ENCODE measurements around the gene H2AZ2.

- TF ChIP-seq, protein P1, sequence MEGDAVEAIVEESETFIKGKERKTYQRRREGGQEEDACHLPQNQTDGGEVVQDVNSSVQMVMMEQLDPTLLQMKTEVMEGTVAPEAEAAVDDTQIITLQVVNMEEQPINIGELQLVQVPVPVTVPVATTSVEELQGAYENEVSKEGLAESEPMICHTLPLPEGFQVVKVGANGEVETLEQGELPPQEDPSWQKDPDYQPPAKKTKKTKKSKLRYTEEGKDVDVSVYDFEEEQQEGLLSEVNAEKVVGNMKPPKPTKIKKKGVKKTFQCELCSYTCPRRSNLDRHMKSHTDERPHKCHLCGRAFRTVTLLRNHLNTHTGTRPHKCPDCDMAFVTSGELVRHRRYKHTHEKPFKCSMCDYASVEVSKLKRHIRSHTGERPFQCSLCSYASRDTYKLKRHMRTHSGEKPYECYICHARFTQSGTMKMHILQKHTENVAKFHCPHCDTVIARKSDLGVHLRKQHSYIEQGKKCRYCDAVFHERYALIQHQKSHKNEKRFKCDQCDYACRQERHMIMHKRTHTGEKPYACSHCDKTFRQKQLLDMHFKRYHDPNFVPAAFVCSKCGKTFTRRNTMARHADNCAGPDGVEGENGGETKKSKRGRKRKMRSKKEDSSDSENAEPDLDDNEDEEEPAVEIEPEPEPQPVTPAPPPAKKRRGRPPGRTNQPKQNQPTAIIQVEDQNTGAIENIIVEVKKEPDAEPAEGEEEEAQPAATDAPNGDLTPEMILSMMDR (IDR thresholded peaks at IDR 0.05) = no peak
- no peak for TF ChIP-seq EZH2 (IDR thresholded peaks at IDR 0.05; ENCODE audit: borderline replicate concordance, insufficient read depth, low read depth, low read length, poor library complexity, severe bottlenecking)
These were observed 6.9 kb upstream of the H2AZ2 start for GRCh38 chr7:44854644-44855364.

All from B cell (primary cell).